Left colon (tissue), 2 donors: ENCODE measurements around the gene DNAJC4. TPM values are rescaled to one million over a fixed set of nuclear protein-coding genes. Genes with fewer than 3 reads are reported as not detected.

Experiments used
- ATAC-seq: fragments of 200-7000 bp; cut with Tn5 transposase; one replicate; pipeline ENCODE4 v1.9.1; 2020; ENCODE audit warnings: mild to moderate bottlenecking, moderate library complexity
- DNase-seq, 2 donors: peaks; one replicate each; pipeline ENCODE4 v3.0.0-alpha.2; 2020
- intact Hi-C, 2 donors: fragments of 100-400 bp; cut with DNase I in 1 of 2; cut with micrococcal nuclease in 1 of 2; formaldehyde crosslinking; loops; one replicate each; pipeline versions ENCODE4 v1.11.2 to v1.14.0; 2022; cut with DNase I, micrococcal nuclease
- total RNA-seq, 2 donors: library from RNA; stranded (reverse); fragmentation: NEBNext Ultra II Directional; extraction: Animal tissue kit (Norgen Biotek cat#: 25700); gene quantifications; one replicate each; pipeline ENCODE4 v1.2.1, GENCODE V29; 2021
- donor health status: DM: no; HTN: no; CAD: no.
- donor health status: DM: yes; HTN: yes; CAD: no.

DNAJC4 gene
- total RNA-seq, 2 donors from 2014 or later = 54.8 to 60.6 TPM

DNA sequence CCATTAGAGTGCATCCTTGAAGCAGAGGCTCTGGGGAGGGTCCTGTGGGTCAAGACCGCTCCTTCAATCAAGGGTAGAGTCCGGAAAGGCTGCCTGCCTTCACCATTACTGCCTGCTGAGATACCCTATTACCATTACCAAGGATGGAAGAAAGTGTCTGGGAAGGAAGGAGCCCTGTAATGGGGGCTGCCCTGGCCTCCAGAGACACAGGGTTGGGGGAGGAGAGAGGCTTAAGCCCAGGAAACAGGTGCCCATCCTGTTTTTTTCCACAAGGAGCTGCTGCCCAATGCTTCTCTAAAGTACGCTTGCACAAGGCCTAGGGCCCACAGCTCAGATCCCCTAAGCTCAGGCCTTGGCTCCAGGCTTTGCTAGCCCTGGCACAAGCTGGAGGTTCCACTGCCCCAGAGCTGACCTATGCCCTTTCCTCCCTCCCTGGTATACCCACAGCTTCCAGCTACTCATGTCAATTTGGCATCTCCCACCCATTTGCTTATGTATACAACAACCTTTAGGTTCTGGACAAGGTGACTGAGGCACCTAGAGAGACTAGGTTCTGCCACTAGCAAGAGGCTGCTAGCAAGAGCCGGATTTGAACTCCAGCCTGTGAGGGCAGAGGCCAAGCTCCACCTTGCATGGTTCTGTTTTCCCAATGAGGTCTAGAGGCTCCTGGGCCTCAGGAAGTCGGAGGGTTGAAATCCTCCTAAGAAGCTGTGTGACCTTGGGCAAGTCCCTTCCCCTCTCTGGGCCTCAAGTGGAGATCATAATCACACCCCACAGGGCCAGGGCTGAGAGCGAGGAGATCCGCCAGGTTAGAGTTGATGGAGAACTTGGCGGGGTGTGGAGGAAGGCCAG, 19.4 kb downstream of the DNAJC4 start:
- ATAC-seq = no peak
- intact Hi-C loops = no loop called here
- DNase-seq = no peak

GRCh38 chr11:64250415-64251015, 20.2 kb downstream of the DNAJC4 start:
- intact Hi-C loops = no loop called here
- DNase-seq = no peak
- no peak for ATAC-seq

DNA sequence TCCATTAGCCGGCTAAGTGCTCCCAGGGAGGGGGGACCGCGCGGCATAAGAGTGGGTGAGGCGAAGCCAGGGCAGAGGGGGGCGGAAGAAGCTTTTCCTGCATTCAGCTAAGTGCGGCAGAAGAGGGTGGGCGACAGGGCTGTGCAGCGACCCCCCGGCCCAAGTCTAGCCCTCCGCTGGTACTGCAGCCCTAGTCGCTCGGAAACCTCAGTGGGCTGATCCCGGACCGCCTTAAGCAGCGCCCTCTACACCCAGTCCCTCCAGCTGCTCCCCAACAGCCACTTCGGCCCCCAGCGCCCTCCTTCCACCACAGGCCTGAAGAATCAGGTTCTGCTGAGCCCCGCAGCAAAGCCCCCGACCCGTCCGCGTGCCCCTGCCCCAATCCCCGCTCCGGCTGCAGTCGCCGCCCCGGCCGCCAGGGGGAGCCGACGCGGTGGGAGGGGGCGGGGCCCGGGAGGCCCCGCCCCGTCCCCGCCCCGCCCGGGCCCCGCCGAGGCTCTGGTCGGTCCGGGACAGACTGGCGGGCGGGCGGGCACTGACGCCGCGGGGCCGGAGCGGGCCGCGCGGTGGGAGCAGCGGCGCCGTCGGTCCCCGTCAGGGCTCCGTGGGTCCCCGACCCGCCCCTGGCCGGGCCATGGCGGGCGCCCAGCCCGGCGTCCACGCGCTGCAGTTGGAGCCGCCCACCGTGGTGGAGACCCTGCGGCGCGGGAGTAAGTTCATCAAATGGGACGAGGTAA, 20.8 kb downstream of the DNAJC4 start, which contains the start of gene PLCB3:
PLCB3 (plus strand) TSS at position 515 of the 737 bp plus-strand sequence; CDS start at position 635, 120 bp downstream.
- intact Hi-C loops = no loop called here
- ATAC-seq (peak; percentile 53), DNase-seq (peak in 1 of 2 donors; percentile 74)

DNA sequence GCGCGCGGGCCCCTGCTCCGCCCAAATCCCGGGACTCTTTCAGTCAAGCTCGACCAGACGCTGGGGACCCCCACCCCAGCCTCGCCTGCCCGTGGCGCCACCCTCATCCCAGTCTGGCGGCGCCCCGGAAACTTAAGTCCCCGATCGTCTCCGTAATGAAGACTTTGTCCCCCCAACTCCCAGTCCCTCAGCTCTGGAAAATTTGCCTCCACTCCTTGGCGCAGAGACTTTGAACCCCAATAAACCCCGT, 21.3 kb downstream of the DNAJC4 start:
- intact Hi-C loops = no loop called here

DNA sequence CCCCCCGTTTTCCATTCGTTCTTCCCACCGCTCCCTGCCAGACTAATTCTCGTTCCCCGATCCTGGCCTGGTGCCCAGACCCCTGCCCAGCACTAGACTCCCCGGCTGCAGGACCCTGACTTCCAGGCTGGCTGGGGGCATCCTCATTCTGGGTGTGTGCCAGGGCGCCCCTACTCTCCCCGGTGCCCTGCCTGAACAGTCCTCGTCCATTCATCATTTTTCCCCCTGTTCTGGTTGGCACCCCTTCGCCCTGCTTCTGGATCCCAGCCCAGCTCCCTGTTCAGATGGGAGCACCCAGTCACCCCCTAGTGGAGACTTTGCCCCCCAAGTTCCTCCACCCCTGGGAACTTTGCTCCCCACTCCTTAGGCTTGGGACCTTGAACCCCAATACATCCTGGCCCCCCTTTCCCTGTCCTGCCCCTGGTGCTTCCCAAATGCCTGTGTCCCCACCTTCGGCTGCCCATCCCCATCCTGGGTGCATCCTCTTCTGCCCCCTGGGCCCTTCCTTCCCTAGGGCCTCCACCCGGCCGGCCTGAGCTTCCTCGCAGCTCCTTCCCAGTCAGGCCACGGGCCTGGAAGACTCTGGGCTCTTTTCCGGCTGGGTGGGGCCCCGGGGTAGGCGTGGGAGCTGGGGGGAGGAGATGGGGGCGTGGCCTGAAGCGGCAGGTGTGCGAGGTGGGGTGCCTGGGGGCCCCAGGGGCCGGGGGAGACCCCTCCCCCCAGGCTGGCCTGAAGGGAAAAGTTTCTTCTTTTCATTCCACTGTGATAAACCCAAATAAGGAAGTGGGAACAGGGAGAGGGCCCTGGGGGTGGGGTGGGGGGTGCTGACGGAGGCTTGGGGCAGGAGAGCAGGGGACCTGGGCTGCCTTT, 21.9 kb downstream of the DNAJC4 start:
- peak; percentile 81 for ATAC-seq
- intact Hi-C loops = no loop called here
- DNase-seq = peak; percentile 89 to 91

More for the DNA sequence above, 21.3 kb downstream of the DNAJC4 start:
- ATAC-seq = peak; percentile 0
- DNase-seq = no peak

DNA sequence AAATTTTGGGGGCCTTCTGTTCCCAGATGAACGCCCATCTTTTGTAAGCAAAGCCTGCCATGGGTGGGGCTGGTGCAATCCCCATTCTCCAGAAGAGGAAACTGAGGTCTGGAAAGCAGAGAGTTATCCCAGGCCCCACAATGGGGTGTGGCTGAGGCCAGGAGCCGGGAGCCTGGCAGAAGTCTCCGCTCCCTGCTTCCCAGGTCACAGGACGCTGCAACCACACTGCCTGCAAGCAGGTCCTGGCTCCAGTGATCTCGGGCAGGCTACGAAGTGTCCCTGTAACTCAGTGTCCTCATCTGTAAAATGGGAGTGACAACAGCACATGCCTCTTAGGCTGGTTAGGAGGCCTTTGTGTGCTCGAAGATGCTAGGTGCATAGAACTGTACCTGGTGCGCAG, 22.7 kb downstream of the DNAJC4 start:
- intact Hi-C loops = no loop called here
- DNase-seq = no peak
- no peak for ATAC-seq

- DNase-seq = no peak
- intact Hi-C loops = no loop called here
- no peak for ATAC-seq
These were observed 23.1 kb downstream of the DNAJC4 start for GRCh38 chr11:64253481-64253880.

DNA sequence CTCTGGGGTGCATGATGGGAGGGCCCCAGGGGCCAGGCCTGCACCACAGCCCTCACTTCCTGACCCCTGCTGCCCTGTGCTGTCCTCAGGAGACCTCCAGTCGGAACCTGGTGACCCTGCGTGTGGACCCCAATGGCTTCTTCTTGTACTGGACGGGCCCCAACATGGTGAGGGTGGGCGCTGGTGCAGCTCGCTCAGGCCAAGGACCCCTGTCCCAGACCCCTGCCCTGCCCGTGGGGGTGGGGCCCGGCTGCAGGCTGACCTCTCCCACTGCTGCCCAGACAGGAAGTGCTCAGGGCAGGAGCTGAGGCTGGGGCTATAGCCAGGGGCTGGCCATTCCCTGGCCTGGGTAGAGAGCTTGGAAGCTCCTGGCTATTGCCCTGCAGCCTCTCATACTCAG, 24.0 kb downstream of the DNAJC4 start:
- no peak for DNase-seq
- ATAC-seq = no peak
- intact Hi-C loops = no loop called here

GRCh38 chr11:64255135-64256128, 25.1 kb downstream of the DNAJC4 start:
- ATAC-seq = no peak
- no peak for DNase-seq

GRCh38 chr11:64256300-64256699, 26.0 kb downstream of the DNAJC4 start:
- intact Hi-C loops = no loop called here
- ATAC-seq (no peak), DNase-seq (no peak)

More at GRCh38 chr11:64255135-64256128, 25.1 kb downstream of the DNAJC4 start:
- intact Hi-C loops = no loop called here

- no peak for ATAC-seq
- intact Hi-C loops = no loop called here
- DNase-seq = no peak
These were observed 28.0 kb downstream of the DNAJC4 start for GRCh38 chr11:64258356-64258755.

GRCh38 chr11:64258946-64259532, 28.7 kb downstream of the DNAJC4 start:
- no peak for ATAC-seq
- DNase-seq = no peak
- intact Hi-C loops = no loop called here

DNA sequence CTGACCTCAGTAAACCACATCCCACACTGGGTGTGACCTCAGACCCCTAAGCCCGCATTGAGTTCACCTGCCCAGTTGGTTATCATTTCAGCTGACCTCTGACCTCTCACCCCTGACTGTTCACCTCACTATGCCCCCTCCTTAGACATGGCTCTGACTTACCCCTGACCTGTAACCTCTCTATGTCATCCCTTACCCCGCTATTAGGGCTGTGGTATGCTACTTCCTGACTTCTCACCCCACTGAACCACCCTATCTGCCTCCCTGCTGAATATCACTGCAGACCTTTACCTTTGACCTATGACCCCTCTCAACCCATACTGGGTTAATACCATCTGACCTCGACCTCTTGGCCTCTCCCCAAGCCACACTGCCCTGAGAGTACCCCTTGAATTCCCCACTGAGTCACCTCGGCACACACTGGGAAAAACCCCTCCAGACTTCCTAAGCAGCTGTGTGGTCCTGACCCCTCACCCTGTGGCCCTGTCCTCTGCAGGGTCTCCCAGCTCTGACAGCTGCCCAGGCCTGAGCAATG, 29.3 kb downstream of the DNAJC4 start:
- intact Hi-C loops = no loop called here
- DNase-seq (no peak), ATAC-seq (no peak)

DNA sequence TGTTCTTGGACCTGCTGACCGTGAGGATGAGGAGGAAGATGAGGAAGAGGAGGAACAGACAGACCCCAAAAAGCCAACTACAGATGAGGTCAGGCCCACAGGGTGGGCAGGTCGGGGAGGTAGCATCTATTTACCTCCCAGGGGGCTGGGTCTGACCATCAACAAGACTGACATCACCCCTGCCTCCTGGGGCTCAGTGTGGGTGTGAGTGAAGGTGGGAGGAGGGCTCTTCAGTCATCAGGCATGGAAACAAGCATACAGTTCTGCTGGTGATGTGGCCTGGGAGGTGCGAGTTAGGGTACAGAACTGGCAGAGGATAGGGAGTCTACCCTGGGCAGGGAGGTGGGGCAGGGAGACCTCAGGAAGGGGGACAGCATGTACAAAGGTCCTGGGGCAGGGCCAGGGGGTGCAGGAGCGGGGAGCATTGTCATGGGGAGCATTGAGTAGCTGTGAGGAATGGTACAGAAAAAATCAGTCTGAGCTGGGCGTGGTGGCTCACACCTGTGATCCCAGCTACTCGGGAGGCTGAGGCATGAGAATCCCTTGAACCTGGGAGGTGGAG, 29.9 kb downstream of the DNAJC4 start:
- ATAC-seq (no peak), DNase-seq (no peak)
- intact Hi-C loops = no loop called here

- intact Hi-C loops = no loop called here
- DNase-seq (no peak), ATAC-seq (no peak)
These were observed 31.3 kb downstream of the DNAJC4 start for GRCh38 chr11:64261556-64262080.

GRCh38 chr11:64262271-64263002, 32.1 kb downstream of the DNAJC4 start:
- ATAC-seq (no peak), DNase-seq (no peak)
- intact Hi-C loops = no loop called here
